Panc1 (cell line): Measurements from ENCODE around the gene FSD1.

Experiments
- TF ChIP-seq, protein P1 (sequence below): fragments of 450-650 bp; IDR thresholded peaks from 2 replicates; pipeline ENCODE4 v1.5.1; 2017; ENCODE audit warnings: mild to moderate bottlenecking
- TF ChIP-seq, protein P2 (sequence below), 2 experiments: IDR thresholded peaks; 2 replicates each; pipeline ENCODE4 v1.6.1; 2011 to 2012; ENCODE audit warnings: low read depth in 2 of 2, control low read depth in 1 of 2, low read length in 1 of 2, mild to moderate bottlenecking in 1 of 2, moderate library complexity in 1 of 2; ENCODE audit not compliant: insufficient read depth in 1 of 2

DNA sequence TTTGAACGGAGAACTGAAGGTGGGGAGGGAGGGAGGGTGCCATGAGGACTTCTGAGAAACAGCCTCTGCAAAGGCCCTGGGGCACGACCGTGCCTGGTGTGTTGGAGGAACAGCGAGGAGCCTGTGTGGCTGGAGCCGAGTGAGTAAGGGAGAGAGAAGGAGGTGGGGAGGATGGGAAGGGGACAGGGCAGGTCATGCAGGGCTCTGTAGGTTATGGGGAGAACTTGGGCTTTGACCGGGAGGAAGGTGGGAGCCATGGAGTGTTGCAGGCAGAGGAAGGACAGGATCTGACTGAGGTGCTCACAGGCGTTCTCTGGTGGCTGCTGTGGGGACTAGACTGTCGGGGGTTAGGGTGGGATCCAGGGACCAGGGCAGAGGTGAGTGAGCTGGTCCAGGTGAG is 45.7 kb downstream of the FSD1 start:
- TF ChIP-seq, protein P1, sequence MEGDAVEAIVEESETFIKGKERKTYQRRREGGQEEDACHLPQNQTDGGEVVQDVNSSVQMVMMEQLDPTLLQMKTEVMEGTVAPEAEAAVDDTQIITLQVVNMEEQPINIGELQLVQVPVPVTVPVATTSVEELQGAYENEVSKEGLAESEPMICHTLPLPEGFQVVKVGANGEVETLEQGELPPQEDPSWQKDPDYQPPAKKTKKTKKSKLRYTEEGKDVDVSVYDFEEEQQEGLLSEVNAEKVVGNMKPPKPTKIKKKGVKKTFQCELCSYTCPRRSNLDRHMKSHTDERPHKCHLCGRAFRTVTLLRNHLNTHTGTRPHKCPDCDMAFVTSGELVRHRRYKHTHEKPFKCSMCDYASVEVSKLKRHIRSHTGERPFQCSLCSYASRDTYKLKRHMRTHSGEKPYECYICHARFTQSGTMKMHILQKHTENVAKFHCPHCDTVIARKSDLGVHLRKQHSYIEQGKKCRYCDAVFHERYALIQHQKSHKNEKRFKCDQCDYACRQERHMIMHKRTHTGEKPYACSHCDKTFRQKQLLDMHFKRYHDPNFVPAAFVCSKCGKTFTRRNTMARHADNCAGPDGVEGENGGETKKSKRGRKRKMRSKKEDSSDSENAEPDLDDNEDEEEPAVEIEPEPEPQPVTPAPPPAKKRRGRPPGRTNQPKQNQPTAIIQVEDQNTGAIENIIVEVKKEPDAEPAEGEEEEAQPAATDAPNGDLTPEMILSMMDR: no peak
- TF ChIP-seq, protein P2, sequence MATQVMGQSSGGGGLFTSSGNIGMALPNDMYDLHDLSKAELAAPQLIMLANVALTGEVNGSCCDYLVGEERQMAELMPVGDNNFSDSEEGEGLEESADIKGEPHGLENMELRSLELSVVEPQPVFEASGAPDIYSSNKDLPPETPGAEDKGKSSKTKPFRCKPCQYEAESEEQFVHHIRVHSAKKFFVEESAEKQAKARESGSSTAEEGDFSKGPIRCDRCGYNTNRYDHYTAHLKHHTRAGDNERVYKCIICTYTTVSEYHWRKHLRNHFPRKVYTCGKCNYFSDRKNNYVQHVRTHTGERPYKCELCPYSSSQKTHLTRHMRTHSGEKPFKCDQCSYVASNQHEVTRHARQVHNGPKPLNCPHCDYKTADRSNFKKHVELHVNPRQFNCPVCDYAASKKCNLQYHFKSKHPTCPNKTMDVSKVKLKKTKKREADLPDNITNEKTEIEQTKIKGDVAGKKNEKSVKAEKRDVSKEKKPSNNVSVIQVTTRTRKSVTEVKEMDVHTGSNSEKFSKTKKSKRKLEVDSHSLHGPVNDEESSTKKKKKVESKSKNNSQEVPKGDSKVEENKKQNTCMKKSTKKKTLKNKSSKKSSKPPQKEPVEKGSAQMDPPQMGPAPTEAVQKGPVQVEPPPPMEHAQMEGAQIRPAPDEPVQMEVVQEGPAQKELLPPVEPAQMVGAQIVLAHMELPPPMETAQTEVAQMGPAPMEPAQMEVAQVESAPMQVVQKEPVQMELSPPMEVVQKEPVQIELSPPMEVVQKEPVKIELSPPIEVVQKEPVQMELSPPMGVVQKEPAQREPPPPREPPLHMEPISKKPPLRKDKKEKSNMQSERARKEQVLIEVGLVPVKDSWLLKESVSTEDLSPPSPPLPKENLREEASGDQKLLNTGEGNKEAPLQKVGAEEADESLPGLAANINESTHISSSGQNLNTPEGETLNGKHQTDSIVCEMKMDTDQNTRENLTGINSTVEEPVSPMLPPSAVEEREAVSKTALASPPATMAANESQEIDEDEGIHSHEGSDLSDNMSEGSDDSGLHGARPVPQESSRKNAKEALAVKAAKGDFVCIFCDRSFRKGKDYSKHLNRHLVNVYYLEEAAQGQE (IDR thresholded peaks at IDR 0.05; ENCODE audit: insufficient read depth in 1 of 2, low read depth in 2 of 2, low read length in 1 of 2): no peak
